Measurements from ENCODE around the gene ZNF155.

DNA sequence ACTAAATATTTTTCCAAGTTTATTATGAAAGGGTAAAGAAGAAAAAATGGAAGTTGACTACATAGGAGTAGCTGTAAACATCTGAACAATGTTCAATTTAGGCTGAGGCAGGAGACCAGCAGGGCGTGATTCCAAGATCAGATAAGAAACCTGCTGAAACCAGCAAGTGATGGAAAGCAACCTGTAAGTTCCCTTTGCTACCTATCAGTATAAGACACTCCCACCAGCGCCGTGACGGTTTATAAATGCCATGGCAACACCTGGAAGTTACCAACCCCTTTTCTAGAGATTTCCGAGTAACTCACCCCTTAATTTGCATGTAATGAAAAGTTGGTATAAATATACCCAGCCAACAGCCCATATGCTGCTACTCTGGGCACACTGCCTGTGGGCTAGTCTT is 47.8 kb upstream of the ZNF155 start:
- TF ChIP-seq, protein P1, sequence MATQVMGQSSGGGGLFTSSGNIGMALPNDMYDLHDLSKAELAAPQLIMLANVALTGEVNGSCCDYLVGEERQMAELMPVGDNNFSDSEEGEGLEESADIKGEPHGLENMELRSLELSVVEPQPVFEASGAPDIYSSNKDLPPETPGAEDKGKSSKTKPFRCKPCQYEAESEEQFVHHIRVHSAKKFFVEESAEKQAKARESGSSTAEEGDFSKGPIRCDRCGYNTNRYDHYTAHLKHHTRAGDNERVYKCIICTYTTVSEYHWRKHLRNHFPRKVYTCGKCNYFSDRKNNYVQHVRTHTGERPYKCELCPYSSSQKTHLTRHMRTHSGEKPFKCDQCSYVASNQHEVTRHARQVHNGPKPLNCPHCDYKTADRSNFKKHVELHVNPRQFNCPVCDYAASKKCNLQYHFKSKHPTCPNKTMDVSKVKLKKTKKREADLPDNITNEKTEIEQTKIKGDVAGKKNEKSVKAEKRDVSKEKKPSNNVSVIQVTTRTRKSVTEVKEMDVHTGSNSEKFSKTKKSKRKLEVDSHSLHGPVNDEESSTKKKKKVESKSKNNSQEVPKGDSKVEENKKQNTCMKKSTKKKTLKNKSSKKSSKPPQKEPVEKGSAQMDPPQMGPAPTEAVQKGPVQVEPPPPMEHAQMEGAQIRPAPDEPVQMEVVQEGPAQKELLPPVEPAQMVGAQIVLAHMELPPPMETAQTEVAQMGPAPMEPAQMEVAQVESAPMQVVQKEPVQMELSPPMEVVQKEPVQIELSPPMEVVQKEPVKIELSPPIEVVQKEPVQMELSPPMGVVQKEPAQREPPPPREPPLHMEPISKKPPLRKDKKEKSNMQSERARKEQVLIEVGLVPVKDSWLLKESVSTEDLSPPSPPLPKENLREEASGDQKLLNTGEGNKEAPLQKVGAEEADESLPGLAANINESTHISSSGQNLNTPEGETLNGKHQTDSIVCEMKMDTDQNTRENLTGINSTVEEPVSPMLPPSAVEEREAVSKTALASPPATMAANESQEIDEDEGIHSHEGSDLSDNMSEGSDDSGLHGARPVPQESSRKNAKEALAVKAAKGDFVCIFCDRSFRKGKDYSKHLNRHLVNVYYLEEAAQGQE (IDR thresholded peaks at IDR 0.05; ENCODE audit: borderline replicate concordance): no peak
- TF ChIP-seq CTCF (IDR thresholded peaks at IDR 0.05; ENCODE audit: poor library complexity, severe bottlenecking): no peak
- no peak for TF ChIP-seq POLR2AphosphoS5 (IDR thresholded peaks at IDR 0.05)
- TF ChIP-seq EZH2 (IDR thresholded peaks at IDR 0.05; ENCODE audit: borderline replicate concordance, insufficient read depth, low read length, poor library complexity, severe bottlenecking): no peak
- no peak for TF ChIP-seq EP300 (conservative IDR thresholded peaks at IDR 0.05; ENCODE audit: poor library complexity, severe bottlenecking)
- TF ChIP-seq TAF1 (IDR thresholded peaks at IDR 0.05; ENCODE audit: low read depth): no peak
- TF ChIP-seq RAD21 (conservative IDR thresholded peaks at IDR 0.05): no peak
- TF ChIP-seq SMC3 (conservative IDR thresholded peaks at IDR 0.05; ENCODE audit: poor library complexity): no peak
